ENCODE results near the gene YY1.
"Not testable (repeated sequence)": the region's sequence is repeated elsewhere in the genome, so short reads cannot be mapped to it uniquely, and the experiment has no call there.

YY1 gene

DNA sequence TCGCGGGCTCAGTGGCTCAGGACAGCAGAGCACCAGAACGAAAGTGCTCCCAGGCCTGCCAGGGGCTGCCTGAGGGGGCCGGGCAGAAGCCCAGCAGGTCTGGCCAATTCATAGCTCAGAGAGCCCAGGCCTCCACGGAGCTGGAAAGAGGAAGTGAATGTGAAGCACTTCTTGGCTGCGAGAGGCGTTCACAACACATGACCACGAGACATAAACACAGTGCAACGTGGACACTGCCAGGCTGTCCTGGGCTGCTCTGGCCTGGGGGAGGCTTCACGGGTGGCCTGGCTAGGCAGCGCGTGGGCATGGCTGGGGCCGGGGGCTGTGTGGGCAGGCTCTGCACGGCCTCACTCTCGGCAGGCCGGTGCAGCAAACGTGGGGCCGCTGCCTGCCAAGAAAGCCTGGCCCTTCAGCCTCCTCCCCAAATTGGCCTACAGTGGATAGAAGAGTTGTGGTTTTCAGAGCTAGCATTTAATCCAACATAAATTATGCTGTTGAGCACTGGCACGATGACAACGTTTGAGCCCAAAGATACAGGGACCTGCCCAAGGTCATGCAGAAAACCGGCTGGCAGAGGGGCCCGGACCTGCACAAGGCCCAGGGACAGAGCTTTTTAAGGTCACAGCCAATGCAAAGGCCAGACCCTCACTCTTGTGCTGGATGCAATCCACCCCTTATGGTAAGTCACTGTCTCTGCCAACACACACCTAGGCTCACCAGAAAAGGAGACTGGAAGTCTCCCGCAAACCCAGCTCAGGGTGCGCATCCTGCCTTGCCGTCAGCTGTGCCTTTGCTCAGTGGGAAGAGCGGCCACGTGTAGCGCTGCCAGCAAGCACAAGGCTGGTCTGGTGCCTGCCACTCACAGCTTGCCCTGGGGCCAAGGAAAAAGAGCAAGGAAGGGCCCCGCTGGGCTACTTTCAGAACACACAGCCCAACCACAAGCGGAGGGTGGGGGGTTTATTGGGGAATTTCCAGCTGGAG is 58.7 kb downstream of the YY1 start:
- DNase-seq, result peak in 1 of 2 experiments; percentile 20

DNA sequence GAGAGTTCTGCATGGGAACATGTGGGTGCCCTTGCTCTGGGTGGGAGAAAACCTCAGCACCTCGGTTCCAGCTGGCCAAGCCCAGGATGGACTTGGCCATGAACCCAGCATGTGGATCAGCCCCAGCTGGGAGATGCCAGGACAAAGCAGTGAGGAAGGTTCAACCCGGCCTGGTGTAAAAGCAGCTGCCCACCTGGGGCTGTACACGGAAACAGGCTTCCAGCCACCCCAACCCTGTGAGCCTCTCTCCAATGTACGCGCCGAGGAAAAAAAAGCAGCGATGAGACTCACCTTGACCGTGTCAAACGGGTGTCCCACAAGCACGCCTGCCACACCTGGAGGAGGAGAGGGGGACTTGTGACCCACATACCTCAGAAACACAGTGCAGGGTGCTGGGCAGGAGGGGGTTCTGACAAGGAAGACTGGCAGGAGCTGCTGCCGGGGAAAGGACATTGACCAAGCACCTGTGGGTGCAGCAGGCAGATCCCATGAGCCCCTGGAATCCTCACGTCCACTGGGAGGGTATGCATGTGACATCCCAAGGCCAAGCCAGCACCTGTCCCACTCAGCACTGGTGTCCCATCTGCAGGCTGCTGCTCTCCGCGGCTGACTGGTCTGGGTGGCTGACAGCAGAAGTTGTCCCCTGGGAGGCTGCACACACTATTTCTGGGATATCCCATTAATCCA is 59.8 kb downstream of the YY1 start:
- no peak for DNase-seq

DNA sequence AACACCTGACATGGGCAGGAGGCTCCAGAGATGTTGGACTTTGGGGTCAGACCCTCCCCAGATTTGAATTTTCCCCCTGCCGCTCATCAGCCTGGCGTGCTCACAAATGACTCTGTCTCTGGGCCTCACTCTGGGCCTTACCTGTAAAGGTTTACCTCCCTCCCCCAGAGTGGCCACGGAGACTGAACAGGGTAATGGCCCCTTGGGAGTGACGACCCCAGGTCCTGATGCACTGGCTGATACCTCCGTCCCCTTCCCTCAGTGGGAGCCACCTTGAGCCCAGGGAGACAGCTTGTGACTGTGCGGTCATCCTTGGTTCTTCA is 60.3 kb downstream of the YY1 start:
- DNase-seq, result no peak

DNA sequence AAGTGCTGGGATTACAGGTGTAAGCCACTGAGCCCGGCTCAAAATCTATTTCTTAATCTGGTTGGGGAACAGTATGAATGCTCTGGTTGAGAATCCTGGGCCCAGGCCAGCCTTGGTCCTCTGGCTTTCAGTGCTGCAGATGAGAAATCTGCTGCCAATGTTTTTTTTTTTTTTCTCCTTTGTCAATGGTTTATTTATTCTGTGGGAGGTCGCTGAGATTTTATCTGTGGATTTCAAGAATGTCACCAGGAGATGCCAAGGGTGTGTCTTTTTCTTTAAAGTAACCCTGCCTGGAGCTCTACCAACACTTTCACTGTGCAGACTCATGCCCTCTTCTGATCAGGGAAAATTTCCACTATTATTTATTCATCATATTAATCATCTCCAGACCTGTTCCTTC is 63.7 kb downstream of the YY1 start:
- DNase-seq, result no peak

DNA sequence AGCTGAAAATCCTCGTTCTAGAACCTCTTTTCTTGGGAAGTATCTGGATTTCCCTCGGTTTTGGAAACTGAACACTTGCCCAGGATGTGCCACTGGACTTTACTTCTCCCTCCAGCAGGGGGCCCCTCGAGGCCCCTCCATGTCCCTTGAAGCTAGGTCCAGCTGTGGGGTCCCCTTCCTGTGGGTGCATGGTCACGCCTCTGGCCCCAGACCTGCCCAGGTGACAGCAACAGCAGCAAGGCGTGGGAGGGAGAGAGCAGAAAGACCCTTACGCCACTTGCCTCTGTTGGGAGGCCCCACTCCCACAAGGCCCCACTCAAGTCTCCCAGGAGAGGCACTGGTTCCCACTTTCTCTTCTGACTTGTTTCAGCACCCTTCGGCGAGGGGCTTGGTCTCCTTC is 64.2 kb downstream of the YY1 start:
- no peak for DNase-seq

DNA sequence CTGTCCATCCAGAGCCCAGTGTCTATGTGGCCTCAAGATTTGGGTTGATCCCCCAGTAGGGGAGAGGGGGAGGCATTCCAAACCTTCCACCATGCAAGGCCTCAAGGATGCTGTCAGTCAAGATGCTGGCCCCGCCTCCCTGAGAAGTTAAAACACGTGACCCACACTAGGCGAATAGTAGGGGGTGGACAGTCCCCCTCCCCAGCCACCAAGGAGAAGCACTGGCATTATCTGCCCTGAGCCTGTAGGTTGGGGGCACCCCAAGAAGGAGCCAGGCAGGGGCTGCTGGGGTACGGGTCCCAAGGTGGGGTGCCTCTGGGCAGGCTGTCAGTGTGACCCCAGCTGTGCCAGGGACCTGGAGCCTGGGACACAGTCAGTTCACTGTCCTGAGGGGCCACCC is 65.0 kb downstream of the YY1 start:
- DNase-seq, result no peak

DNA sequence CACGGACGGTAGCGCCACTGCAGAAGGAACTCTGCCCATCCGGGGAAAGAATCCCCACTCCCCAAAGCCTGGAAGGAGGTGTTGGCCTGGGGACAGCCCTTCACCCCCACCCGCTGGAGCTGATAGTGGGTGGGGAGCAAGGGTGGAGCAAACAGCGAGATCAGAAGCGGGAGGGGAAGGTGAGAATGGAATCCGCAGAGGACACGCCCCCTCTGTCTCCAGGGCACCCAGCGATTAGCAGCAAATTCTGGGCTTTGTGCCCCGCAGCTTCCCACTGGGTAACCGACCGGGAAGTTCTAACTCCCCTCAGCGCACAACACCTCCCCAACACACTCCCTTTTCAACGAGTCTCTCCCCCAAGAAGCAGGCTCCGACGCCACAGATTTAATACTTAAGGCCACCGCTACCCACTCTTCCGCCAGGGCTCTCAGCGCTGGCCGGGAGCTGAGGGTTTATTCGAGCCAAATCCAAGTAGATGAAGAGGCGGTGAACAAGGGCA is 65.9 kb downstream of the YY1 start:
- no peak for DNase-seq

DNA sequence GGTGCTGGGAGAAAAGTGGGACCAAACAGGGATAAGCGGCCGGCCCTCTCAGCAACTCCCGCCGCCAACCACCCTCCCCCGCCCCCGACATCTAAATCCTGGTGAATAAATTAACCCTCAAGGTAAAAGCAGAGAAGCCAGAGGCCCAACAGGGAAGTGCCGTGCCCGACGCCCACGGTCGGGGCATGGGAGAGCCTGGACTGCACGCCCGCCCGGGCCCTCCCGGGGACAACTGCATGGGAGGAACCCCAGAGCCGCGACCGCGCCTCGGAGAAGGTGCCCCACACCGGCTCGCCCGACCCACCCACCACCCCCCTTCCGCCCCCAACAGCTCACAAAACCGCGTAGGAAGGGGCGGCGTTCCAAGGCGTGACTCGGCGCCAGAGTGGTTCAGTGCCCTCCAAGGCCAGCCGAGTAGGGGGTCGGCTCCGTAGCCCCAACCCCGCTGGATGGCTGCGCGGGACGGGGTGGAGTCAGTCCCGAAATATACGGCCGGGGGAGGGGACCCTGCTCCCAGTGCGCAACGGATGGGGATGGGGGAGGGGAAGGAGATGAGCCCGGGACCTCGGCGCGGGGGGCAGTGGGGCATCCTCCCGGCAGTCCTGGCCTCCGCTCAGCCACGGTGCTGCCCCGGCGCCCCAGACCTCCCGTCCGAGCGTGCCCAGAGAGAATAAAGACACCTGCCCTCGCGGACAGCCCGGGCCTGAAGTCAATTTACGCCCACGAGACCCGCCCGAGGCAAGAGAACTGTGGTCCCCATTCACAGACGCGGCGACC is 66.6 kb downstream of the YY1 start:
- no peak for DNase-seq

DNA sequence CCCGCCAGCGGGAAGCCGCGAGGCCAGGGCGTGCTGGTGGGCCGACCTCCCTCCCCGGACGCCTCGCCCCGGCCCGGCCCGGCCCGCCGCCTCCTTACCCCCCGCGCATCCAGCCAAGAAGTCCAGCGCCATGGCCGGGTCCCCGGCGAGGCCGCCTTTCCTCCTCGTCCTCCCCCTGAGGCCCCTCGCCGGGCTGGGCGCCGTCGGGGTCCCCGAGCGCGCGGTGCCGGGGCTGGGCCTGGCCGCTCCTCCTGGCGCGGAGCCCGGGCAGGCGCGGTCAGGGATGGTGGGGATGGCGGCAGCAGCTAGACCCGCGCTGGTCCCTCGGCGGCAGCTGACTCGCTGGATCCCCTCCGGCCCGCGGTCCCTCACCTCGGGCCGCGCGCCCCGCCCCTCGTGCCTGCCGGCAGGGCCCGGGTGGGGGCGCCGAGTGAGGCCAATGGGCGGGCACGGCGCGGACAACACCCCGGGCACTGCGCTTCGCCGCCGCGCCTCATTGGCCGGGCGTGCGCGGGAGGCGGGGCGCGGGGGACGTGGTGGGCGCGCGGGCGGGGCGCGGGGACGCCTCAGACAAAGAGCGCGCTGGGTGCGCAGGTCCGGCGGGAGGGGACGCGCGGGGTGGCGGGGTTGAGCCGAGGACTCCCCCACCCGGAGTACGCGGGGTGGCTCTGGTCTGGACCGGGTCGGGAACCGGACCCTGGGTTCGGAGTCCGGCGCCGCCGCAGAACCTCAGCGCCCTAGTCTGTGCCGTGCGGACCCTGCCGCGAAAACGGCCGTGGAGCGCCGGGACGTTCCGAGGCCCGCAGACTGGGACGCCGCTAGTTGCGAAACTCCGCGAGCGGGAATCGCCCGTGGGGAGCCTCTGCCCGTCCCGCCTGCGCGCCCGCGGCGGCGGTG is 67.4 kb downstream of the YY1 start, which contains the start of gene SLC25A29:
Gene SLC25A29 (minus strand): TSS at position 344 of the 897 bp plus-strand sequence. CDS start 212 bp downstream, at position 132.
- peak; percentile 51 to 72 for DNase-seq

DNA sequence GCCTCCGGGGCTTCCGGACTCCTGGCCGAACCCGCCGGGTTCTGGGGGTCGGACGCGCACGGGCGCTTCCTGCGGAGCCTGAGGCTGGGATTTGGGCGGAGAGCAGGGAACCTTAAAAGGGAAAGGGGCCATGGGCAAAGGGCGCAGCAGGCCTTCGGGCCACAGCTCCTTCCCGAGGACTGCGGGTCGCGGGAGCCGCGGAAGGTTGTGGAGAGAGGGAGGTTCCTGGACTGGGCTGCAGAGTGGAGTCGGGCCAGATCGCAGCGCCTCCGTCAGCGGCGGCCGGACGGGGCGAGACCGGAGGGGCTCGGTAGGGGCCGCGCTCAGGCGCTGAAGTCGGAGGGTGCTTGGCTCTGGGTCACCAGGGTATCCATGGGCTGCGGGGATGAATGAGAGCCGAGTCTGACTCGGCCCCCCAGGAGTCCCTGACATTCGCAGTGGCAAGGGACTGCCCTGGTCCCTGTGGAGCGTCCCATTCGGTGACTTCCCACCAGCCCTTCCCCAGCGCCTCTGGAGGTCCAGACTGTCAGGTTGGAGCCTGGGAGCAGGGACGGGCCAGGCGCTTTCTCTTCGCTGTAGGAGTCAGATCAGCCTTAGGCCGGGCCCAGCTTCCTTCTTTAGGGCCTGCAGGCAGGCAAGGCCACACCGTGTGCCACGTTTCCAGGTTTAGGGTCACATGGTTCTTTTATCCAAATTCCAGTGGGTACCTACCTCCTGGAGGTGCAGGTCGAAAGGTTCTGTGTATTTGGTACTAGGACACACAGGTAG is 68.2 kb downstream of the YY1 start:
- no peak for DNase-seq

DNA sequence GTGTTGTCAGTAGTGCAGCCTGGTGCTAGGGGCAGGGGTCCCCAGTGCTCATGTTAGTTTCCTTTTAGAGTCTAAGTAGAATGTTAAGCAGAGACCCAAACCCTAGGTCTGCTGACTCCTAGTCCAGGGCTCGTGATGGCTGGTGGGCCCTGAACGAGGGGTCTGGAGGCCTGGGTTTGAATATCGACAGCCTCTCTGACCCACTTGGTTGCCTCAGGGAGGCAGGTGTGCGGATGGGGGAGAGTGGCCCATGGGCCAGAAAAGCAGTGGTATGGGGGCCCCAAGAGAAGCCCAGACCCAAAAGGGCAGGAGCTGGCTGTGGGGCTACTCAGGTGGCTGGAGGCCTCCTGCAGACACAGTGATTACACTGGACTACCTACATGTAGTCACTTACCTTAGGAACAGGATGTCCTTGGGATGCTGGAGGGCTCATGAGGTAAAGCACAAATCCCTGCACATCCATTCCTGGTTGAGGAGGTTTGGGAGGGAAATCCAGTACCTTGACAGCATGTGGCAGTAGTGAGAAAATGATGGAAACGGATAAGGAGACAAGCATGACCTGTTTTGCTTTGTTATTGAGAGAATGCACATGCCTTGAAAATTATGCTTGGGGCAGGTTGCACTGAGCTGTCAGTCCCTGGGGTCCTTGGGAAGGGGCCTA is 69.0 kb downstream of the YY1 start:
- DNase-seq, result no peak

DNA sequence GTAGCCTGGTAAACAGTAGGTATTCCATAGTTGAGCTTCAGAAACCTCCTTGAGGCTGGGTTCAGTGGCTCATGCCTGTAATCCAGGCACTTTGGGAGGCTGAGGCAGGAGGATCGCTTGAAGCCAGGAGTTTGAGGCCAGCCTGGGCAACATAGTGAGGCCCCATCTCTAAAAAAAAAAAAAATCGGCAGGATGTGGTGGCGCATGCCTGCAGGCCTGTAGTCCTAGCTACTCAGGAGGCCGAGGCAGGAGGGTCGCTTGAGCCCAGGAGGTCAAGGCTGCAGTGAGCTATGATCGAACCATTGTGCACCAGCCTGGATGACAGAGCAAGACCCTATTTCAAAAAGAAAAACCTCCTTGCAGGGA is 69.5 kb downstream of the YY1 start:
- not testable (repeated sequence) for DNase-seq

DNA sequence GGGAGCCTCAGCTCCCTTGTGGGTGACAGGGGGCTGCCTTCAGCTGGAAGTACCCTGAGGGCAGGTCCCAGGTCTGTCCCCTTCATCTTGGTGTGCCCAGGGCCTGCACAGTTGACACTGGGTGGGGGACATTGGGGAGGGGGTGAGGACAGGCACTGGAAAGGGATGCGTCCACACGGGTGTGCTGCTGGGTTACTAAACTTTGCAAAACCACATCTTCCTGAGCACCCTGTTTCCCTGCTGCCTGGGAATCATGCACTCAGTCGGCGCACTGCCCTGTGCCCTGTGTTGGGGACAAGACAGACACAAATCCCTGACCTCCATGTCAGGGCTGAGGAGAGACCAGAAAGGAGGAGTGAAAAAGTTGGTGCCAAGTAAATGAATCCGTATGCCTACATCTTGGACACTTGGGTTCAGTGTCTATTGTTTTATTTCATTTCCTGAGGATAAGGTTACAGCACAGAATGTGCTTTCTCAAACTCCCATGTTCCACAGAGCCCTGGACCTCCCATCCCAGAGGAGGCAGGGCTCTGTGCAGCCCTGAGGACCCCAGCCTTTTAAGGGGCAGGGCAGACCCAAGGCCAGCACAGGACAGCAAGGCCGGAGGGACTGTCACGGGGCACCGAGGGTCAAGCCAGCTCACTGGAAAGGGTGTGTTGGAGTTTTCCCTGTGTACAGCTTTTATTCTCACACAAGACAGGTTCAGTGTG is 70.2 kb downstream of the YY1 start:
- DNase-seq, result no peak

DNA sequence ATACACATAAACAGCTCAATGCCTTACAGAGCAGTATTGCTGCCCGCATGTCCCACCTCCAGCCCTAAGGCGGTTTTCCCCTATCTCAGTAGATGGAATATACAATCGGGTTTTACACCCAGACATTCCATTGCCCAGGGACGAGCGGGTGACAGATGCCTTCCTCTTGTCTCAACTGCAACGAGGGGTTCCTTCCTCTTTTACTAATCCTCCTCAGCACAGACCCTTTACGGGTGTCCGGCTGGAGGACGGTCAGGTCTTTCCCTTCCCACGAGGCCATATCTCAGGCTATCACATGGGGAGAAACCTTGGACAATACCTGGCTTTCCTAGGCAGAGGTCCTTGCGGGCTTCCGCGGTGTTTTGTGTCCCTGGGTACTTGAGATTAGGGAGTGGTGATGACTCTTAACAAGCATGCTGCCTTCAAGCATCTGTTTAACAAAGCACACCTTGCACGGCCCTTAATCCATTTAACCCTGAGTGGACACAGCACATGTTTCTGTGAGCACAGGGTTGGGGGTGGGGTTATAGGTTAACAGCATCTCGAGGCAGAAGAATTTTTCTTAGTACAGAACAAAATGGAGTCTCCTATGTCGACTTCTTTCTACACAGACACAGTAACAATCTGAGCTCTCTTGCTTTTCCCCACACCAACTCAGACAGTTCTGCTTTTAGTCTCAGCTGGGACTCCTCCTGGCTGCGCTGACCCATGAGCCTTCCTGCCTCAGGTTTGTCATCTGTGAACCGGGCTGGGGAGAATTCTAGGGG is 73.3 kb downstream of the YY1 start:
- DNase-seq, result not testable (repeated sequence)

DNA sequence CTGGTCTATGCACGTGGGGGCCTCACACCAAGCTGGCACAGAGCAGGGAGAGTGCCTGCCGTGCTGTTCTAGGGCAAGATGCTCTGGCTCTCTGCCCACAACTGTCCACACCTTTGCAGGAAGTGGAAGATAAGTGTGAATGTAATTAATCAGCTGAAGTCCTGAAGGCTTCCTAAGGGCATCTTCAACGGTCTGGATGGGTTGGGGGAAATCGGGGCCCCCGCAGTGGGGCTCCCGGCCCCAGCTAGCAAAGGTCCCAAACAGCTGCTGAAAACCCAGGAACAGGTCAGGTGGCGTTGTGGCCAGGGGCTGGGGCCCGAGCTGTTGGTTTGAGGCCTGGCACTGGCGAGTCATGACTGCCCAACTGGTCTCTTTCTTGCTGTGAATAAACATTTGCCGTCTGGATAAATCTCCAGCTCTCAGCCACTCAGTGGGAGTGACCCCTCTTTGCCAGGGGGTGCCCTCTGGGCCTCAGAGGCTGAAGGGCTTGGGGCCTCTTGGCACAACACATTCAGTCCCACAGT is 74.0 kb downstream of the YY1 start:
- DNase-seq, result no peak

DNA sequence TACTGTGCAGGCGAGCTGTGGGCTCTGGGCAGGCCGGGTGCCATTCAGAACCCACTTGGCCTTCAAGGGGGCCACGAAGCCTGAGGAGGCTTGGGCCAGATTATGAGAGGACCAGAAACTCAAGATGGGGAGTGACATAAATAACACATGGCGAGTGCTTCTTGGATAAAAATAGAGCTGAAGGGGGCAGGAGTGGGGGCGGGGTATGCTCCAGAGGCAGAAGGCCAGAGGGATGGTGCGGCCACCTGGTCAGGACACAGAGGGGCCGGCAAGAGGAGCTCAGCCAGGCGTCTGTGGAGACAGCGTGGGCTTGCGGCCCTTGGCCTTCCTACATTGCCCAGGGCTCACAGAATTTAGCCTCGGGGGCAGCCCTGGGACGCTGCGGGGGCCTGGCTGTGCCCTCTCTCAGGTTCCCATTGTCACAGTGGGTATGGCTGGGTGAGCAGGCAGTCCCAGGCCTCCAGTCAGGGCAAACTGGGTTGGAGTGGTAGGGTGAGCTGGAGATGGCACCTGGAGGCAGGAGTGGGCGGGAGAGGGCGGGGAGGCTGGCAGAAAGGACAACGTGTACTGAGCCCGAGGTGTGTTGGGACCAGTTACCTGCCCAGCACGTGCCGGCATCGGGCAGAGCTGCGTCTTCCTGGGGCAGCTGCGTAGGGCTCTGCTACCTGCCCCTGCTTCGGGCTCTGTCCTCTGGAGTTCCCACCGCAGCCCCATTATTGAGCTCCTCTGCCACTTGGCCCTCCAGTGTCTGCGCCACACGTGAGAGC is 74.7 kb downstream of the YY1 start:
- no peak for DNase-seq

DNA sequence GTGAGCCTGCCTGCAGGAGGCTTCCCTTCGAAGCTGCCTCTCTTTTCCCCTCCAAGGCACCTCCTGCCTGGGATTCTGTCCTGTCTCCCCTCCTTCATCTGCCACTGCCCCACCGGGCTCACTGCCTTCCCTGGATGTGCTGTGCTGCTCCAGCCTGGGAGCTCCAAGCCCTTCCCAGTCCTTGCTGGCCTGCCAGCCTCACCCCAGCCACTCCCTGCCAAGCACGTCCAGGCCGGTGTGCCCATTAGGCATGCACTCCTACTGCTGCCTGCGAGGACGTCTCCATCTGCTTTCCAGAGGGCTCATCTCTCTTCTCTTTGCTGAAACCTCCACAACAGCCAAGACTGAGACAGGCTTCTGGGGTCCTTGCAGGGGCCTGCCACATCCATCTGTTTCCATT is 75.8 kb downstream of the YY1 start:
- DNase-seq, result no peak

DNA sequence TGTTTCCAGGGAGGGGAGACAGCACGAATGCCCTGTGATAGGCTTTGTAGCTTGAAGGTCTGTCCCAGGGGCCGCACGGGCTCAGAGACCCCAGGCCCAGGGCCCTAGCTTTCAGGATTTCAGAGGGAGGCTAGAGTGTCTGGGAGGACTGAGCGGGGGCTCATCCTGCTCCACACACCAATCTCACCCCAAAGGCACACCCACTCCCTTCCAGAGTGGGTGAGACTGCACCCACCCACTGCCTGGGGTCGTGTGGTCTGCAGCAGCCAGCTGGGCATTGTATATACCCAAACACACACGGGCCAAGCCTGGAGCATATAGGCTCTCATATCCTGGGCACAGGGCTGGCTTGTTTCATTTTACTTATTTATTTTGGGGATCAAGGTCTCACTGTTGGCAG is 78.4 kb downstream of the YY1 start:
- DNase-seq, result no peak
